RKO (cell line): Measurements from ENCODE around the gene WSCD1.

Experiments used
- DNase-seq: peaks from one replicate; pipeline ENCODE4 v3.0.0-alpha.2; 2016; ENCODE audit warnings: low spot score

WSCD1 gene

GRCh38 chr17:6069539-6070429 lies at the start of gene WSCD1:
Gene WSCD1 (plus strand): TSS chr17:6070379. CDS start chr17:6080659, 10,280 bp downstream.
- no peak for DNase-seq

- DNase-seq, result no peak
Measured at GRCh38 chr17:6021011-6021400, 49.2 kb upstream of the WSCD1 start.

- no peak for DNase-seq
Measured at GRCh38 chr17:6021627-6022026, 48.6 kb upstream of the WSCD1 start.

GRCh38 chr17:6023036-6023831 lies 46.9 kb upstream of the WSCD1 start:
- no peak for DNase-seq

- no peak for DNase-seq
Measured at GRCh38 chr17:6024576-6024975, 45.6 kb upstream of the WSCD1 start.

- DNase-seq, result no peak
Measured at GRCh38 chr17:6027342-6028024, 42.7 kb upstream of the WSCD1 start.

- DNase-seq, result no peak
Measured at GRCh38 chr17:6028294-6028693, 41.9 kb upstream of the WSCD1 start.

GRCh38 chr17:6035801-6036394 lies 34.3 kb upstream of the WSCD1 start:
- no peak for DNase-seq

GRCh38 chr17:6040504-6040903 lies 29.7 kb upstream of the WSCD1 start:
- no peak for DNase-seq

- DNase-seq, result no peak
Measured at GRCh38 chr17:6041246-6041645, 28.9 kb upstream of the WSCD1 start.

- DNase-seq, result no peak
Measured at GRCh38 chr17:6043405-6043804, 26.8 kb upstream of the WSCD1 start.

GRCh38 chr17:6044261-6044660 lies 25.9 kb upstream of the WSCD1 start:
- DNase-seq, result no peak

- DNase-seq, result no peak
Measured at GRCh38 chr17:6045621-6046357, 24.4 kb upstream of the WSCD1 start.

GRCh38 chr17:6046431-6046830 lies 23.7 kb upstream of the WSCD1 start:
- no peak for DNase-seq

- no peak for DNase-seq
Measured at GRCh38 chr17:6046931-6047330, 23.2 kb upstream of the WSCD1 start.

- DNase-seq, result no peak
Measured at GRCh38 chr17:6047966-6048365, 22.2 kb upstream of the WSCD1 start.

- DNase-seq, result no peak
Measured at GRCh38 chr17:6048486-6048885, 21.7 kb upstream of the WSCD1 start.

- DNase-seq, result no peak
Measured at GRCh38 chr17:6052926-6053325, 17.3 kb upstream of the WSCD1 start.

- DNase-seq, result no peak
Measured at GRCh38 chr17:6054372-6054771, 15.8 kb upstream of the WSCD1 start.

GRCh38 chr17:6056104-6056503 lies 14.1 kb upstream of the WSCD1 start:
- DNase-seq, result no peak

GRCh38 chr17:6057562-6057961 lies 12.6 kb upstream of the WSCD1 start:
- no peak for DNase-seq

- DNase-seq, result no peak
Measured at GRCh38 chr17:6059406-6059805, 10.8 kb upstream of the WSCD1 start.
